OCI-LY7 (cell line): ENCODE measurements around the gene AMOTL1.

ENCODE experiments used
- EZH2phosphoT487 ChIP-seq: fragments of 200-600 bp; sonication (generic); IDR thresholded peaks from 2 replicates; pipeline ENCODE4 v1.6.1; 2018; ENCODE audit warnings: low read depth, borderline replicate concordance, mild to moderate bottlenecking, mixed run types, antibody characterized with exemption, low read length, moderate library complexity, mixed read lengths
- TF ChIP-seq, protein P1 (sequence below): fragments of 200-600 bp; sonication (generic); conservative IDR thresholded peaks from 2 replicates; pipeline ENCODE4 v1.5.1; 2014; ENCODE audit warnings: mild to moderate bottlenecking, antibody characterized with exemption, low read length, moderate library complexity, mixed read lengths

DNA sequence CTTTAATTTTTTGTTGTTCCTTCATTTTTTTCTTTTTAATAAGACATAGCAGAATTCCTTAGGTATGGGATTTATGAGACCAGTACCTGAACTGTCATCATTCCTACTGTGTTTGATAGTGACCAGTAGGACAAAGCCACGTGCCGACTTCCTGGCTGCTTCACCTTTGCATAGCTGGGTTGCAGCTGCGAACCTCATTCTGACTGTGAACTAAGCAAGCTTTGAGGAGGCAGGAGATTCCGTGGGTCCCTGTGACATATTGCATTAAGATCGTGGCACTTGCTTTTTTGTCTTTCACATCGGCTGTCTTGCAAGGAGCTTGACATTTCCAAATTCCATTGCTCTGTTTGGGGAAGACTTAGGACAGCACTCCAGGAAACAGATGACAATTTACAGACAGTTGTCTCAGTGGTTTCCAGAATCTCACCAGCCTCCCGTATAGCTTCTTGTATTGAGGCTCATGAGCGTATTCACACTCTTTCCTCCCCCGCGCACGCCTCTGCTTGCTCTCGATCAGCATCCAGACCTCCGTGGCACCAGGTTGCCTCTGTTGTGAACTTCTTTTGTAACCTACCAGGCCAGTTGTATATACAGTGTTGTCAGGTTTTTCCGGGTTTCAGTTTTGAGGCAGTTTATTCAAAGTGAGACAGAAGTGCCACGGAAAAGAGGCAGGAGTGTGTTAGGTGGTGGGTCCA lies 103.5 kb downstream of the AMOTL1 start:
- TF ChIP-seq, protein P1, sequence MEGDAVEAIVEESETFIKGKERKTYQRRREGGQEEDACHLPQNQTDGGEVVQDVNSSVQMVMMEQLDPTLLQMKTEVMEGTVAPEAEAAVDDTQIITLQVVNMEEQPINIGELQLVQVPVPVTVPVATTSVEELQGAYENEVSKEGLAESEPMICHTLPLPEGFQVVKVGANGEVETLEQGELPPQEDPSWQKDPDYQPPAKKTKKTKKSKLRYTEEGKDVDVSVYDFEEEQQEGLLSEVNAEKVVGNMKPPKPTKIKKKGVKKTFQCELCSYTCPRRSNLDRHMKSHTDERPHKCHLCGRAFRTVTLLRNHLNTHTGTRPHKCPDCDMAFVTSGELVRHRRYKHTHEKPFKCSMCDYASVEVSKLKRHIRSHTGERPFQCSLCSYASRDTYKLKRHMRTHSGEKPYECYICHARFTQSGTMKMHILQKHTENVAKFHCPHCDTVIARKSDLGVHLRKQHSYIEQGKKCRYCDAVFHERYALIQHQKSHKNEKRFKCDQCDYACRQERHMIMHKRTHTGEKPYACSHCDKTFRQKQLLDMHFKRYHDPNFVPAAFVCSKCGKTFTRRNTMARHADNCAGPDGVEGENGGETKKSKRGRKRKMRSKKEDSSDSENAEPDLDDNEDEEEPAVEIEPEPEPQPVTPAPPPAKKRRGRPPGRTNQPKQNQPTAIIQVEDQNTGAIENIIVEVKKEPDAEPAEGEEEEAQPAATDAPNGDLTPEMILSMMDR, result no peak
- TF ChIP-seq EZH2phosphoT487, result no peak
